Parathyroid adenoma (tissue), 2 donors: ENCODE data around the gene TOM1L2.

Experiments used
- H2AFZ ChIP-seq: fragments of 300-600 bp; sonication (generic); one replicate; pipeline ENCODE4 v1.7.0; 2017; ENCODE audit warnings: antibody characterized with exemption, mild to moderate bottlenecking
- H3K27ac ChIP-seq: fragments of 300-600 bp; sonication (generic); one replicate; pipeline ENCODE4 v1.7.0; 2017
- H3K27me3 ChIP-seq: fragments of 300-600 bp; sonication (generic); one replicate; pipeline ENCODE4 v1.7.0; 2017; ENCODE audit warnings: low read length; ENCODE audit not compliant: control insufficient read depth, insufficient read depth
- H3K36me3 ChIP-seq: fragments of 300-600 bp; sonication (generic); one replicate; pipeline ENCODE4 v1.7.0; 2017; ENCODE audit warnings: low read length; ENCODE audit not compliant: control insufficient read depth, insufficient read depth
- H3K4me1 ChIP-seq: fragments of 300-600 bp; sonication (generic); one replicate; pipeline ENCODE4 v1.7.0; 2017; ENCODE audit warnings: control low read depth
- H3K4me2 ChIP-seq: fragments of 300-600 bp; sonication (generic); one replicate; pipeline ENCODE4 v1.7.0; 2017; ENCODE audit warnings: low read length
- H3K4me3 ChIP-seq: fragments of 300-600 bp; sonication (generic); one replicate; pipeline ENCODE4 v1.7.0; 2017; ENCODE audit warnings: low read depth, low read length
- H3K79me2 ChIP-seq: fragments of 300-600 bp; sonication (generic); one replicate; pipeline ENCODE4 v1.7.0; 2017; ENCODE audit warnings: control low read depth
- H3K9ac ChIP-seq: fragments of 300-600 bp; sonication (generic); one replicate; pipeline ENCODE4 v1.7.0; 2017; ENCODE audit warnings: mild to moderate bottlenecking
- H3K9me3 ChIP-seq: fragments of 300-600 bp; sonication (generic); one replicate; pipeline ENCODE4 v1.7.0; 2017; ENCODE audit warnings: low read length; ENCODE audit not compliant: control insufficient read depth
- CTCF ChIP-seq: fragments of 300-600 bp; sonication (generic); IDR thresholded peaks from one replicate; pipeline ENCODE4 v1.7.0; 2017; ENCODE audit warnings: antibody characterized with exemption, mild to moderate bottlenecking
- donor health status: primary hyperparathyroidism.

Gene TOM1L2

GRCh38 chr17:17866897-17867296, 105.3 kb downstream of the TOM1L2 start:
- H3K4me3 ChIP-seq, result no peak overlapping the region
- TF ChIP-seq CTCF, result no peak
- no peak overlapping the region for H2AFZ ChIP-seq
- H3K27ac ChIP-seq, result no peak overlapping the region
- H3K9ac ChIP-seq, result no peak overlapping the region
- H3K4me1 ChIP-seq, result no peaks in the 10 kb centered on the region
- H3K4me2 ChIP-seq, result no peak overlapping the region
- H3K79me2 ChIP-seq, result peaks cover 10% of the 10 kb centered on the region
- no peaks in the 10 kb centered on the region for H3K9me3 ChIP-seq
- H3K27me3 ChIP-seq, result no peaks in the 10 kb centered on the region
- no peaks in the 10 kb centered on the region for H3K36me3 ChIP-seq

DNA sequence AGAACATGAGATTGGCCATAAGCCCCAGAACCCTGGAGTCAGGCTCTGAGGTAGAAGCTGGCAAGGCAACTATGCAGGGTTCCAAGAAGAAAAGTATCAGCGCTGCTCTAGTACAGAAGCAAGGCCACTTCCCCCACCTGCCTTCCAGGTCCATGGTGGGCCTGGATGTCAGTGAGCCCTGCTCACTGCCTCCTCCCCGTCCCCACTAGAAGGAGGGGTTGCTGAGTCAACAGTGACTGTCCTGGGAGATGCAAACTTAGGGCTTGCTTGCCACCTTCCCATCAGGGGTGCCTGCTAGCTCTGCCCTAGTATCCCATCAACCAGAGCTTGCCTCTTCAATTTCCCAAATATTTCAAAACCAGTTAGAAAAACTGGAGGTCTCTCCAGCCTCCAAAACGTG, 105.8 kb downstream of the TOM1L2 start:
- no peaks in the 10 kb centered on the region for H3K4me1 ChIP-seq
- no peak overlapping the region for H3K4me2 ChIP-seq
- peaks cover 10% of the 10 kb centered on the region for H3K79me2 ChIP-seq
- no peak overlapping the region for H3K27ac ChIP-seq
- H3K4me3 ChIP-seq, result no peak overlapping the region
- no peak for TF ChIP-seq CTCF
- H3K9ac ChIP-seq, result no peak overlapping the region
- H3K36me3 ChIP-seq, result no peaks in the 10 kb centered on the region
- H3K27me3 ChIP-seq, result no peaks in the 10 kb centered on the region
- no peak overlapping the region for H2AFZ ChIP-seq
- H3K9me3 ChIP-seq, result no peaks in the 10 kb centered on the region

DNA sequence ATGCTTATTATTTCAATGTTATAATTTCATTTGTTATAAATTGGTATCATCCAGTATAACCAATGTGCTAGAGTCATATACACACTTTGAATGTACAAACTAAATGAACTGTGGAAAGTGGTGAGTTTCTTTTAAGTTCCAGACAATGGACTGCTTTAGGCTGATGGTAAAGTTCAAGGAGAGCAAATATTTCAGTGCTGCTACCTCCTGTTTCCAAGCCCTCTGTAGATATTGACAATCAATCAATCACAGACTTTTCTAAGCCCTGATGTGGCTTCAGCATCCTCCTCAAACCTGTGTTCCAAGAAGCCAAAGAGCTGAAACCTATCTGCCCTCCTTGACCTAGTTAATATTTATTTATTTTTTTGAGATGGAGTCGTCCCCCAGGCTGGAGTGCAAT, 107.2 kb downstream of the TOM1L2 start:
- TF ChIP-seq CTCF, result no peak
- Histone ChIP-seq H3K27me3 (no peaks in the 10 kb centered on the region), H3K4me2 (no peak overlapping the region), H3K4me1 (peaks cover 4% of the 10 kb centered on the region), H3K79me2 (peaks cover 8% of the 10 kb centered on the region), H2AFZ (no peak overlapping the region), H3K9me3 (no peaks in the 10 kb centered on the region), H3K4me3 (no peak overlapping the region), H3K27ac (no peak overlapping the region), H3K36me3 (no peaks in the 10 kb centered on the region), H3K9ac (no peak overlapping the region)

- no peak for TF ChIP-seq CTCF
- no peak overlapping the region for H3K27ac ChIP-seq
- H3K4me2 ChIP-seq, result no peak overlapping the region
- no peaks in the 10 kb centered on the region for H3K36me3 ChIP-seq
- no peaks in the 10 kb centered on the region for H3K27me3 ChIP-seq
- H3K9ac ChIP-seq, result no peak overlapping the region
- H3K4me3 ChIP-seq, result no peak overlapping the region
- no peak overlapping the region for H2AFZ ChIP-seq
- H3K79me2 ChIP-seq, result peaks cover 4% of the 10 kb centered on the region
- H3K9me3 ChIP-seq, result no peaks in the 10 kb centered on the region
- peaks cover 7% of the 10 kb centered on the region for H3K4me1 ChIP-seq
Measured at GRCh38 chr17:17860766-17861107, 111.5 kb downstream of the TOM1L2 start.

GRCh38 chr17:17859909-17860765, 112.1 kb downstream of the TOM1L2 start:
- Histone ChIP-seq H3K9ac (no peak overlapping the region), H3K79me2 (peaks cover 4% of the 10 kb centered on the region), H3K4me1 (peaks cover 7% of the 10 kb centered on the region), H3K27ac (no peak overlapping the region), H2AFZ (no peak overlapping the region), H3K4me3 (no peak overlapping the region), H3K9me3 (no peaks in the 10 kb centered on the region), H3K4me2 (no peak overlapping the region), H3K36me3 (no peaks in the 10 kb centered on the region), H3K27me3 (no peaks in the 10 kb centered on the region)
- TF ChIP-seq CTCF, result peak; percentile 98
